GM19239 (cell line): ENCODE measurements around the gene MYZAP.

Experiments used
- DNase-seq: peaks from one replicate; pipeline ENCODE4 v3.0.0; 2011; ENCODE audit warnings: low spot score; ENCODE audit not compliant: insufficient read length
- FAIRE-seq: peaks from 2 replicates; lab custom pipeline; 2011; peaks lifted over from hg19 to GRCh38; lab: Jason Lieb, UNC

Gene MYZAP

GRCh38 chr15:57652481-57652880 lies 60.8 kb downstream of the MYZAP start:
- FAIRE-seq, result no peak
- DNase-seq, result no peak

GRCh38 chr15:57654153-57654852 lies 62.6 kb downstream of the MYZAP start:
- FAIRE-seq (no peak), DNase-seq (no peak)

GRCh38 chr15:57655053-57655452 lies 63.3 kb downstream of the MYZAP start:
- no peak for FAIRE-seq
- no peak for DNase-seq

- FAIRE-seq (no peak), DNase-seq (no peak)
These were observed 64.1 kb downstream of the MYZAP start for GRCh38 chr15:57655809-57656208.

- DNase-seq, result no peak
- no peak for FAIRE-seq
These were observed 64.7 kb downstream of the MYZAP start for GRCh38 chr15:57656434-57656833.

- FAIRE-seq, result no peak
- DNase-seq, result no peak
These were observed 65.9 kb downstream of the MYZAP start for GRCh38 chr15:57657619-57658018.

GRCh38 chr15:57662091-57662744 lies 70.5 kb downstream of the MYZAP start:
- DNase-seq, result no peak
- FAIRE-seq, result no peak

GRCh38 chr15:57662802-57663201 lies 71.1 kb downstream of the MYZAP start:
- FAIRE-seq (no peak), DNase-seq (no peak)

GRCh38 chr15:57663262-57663661 lies 71.6 kb downstream of the MYZAP start:
- FAIRE-seq (no peak), DNase-seq (no peak)

GRCh38 chr15:57665194-57665593 lies 73.5 kb downstream of the MYZAP start:
- no peak for FAIRE-seq
- DNase-seq, result no peak

GRCh38 chr15:57665939-57666338 lies 74.2 kb downstream of the MYZAP start:
- FAIRE-seq (no peak), DNase-seq (no peak)

GRCh38 chr15:57667171-57667849 lies 75.6 kb downstream of the MYZAP start:
- no peak for DNase-seq

GRCh38 chr15:57668016-57668415 lies 76.3 kb downstream of the MYZAP start:
- no peak for FAIRE-seq
- DNase-seq, result no peak

More at GRCh38 chr15:57667171-57667849, 75.6 kb downstream of the MYZAP start:
- no peak for FAIRE-seq

- FAIRE-seq (no peak), DNase-seq (no peak)
These were observed 79.9 kb downstream of the MYZAP start for GRCh38 chr15:57671636-57672035.

- DNase-seq, result no peak
- FAIRE-seq, result no peak
These were observed 83.9 kb downstream of the MYZAP start for GRCh38 chr15:57675481-57676181.

- no peak for DNase-seq
- FAIRE-seq, result no peak
These were observed 84.9 kb downstream of the MYZAP start for GRCh38 chr15:57676585-57676984.

- DNase-seq, result no peak
- no peak for FAIRE-seq
These were observed 85.5 kb downstream of the MYZAP start for GRCh38 chr15:57677204-57677603.

GRCh38 chr15:57680021-57680420 lies 88.3 kb downstream of the MYZAP start:
- DNase-seq, result no peak
- no peak for FAIRE-seq

- DNase-seq (no peak), FAIRE-seq (no peak)
These were observed 89.3 kb downstream of the MYZAP start for GRCh38 chr15:57681011-57681410.

- FAIRE-seq, result no peak
- no peak for DNase-seq
These were observed 91.8 kb downstream of the MYZAP start for GRCh38 chr15:57683481-57683880.
